Astrocyte (in vitro differentiated cells and primary cell): ENCODE data around the gene HBP1. TPM values are rescaled to one million over a fixed set of nuclear protein-coding genes. Genes with fewer than 3 reads are reported as not detected.
"Not testable (repeated sequence)": the region's sequence is repeated elsewhere in the genome, so short reads cannot be mapped to it uniquely, and the experiment has no call there.

Experiments used
- DNase-seq: peaks from one replicate; pipeline ENCODE4 v3.0.0-alpha.2; 2010; ENCODE audit warnings: low read depth
- FAIRE-seq: peaks from 2 replicates; lab custom pipeline; 2011; peaks lifted over from hg19 to GRCh38; lab: Jason Lieb, UNC
- H2AFZ ChIP-seq: 2 replicates; pipeline ENCODE4 v1.6.0; 2012; ENCODE audit warnings: low read depth, low read length, inconsistent platforms
- H3K27ac ChIP-seq: 2 replicates; pipeline ENCODE4 v1.5.1; 2011; ENCODE audit warnings: low read depth, low read length, inconsistent platforms
- H3K27me3 ChIP-seq: 2 replicates; pipeline ENCODE4 v1.6.0; 2011; ENCODE audit warnings: low read length, inconsistent platforms; ENCODE audit not compliant: insufficient read depth
- H3K36me3 ChIP-seq: 2 replicates; pipeline ENCODE4 v1.5.1; 2011; ENCODE audit warnings: low read length, inconsistent platforms; ENCODE audit not compliant: insufficient read depth
- H3K4me1 ChIP-seq: 2 replicates; pipeline ENCODE4 v1.5.1; 2011; ENCODE audit warnings: low read length, inconsistent platforms; ENCODE audit not compliant: insufficient read depth
- H3K4me2 ChIP-seq: 2 replicates; pipeline ENCODE4 v1.6.0; 2012; ENCODE audit warnings: low read length, inconsistent platforms
- H3K4me3 ChIP-seq: 2 replicates; pipeline ENCODE4 v1.5.1; 2011; ENCODE audit warnings: low read depth, mild to moderate bottlenecking, low read length, inconsistent platforms; ENCODE audit not compliant: insufficient read depth
- H3K79me2 ChIP-seq: 2 replicates; pipeline ENCODE4 v1.6.0; 2012; ENCODE audit warnings: mild to moderate bottlenecking, low read length, inconsistent platforms; ENCODE audit not compliant: insufficient read depth
- H3K9ac ChIP-seq: 2 replicates; pipeline ENCODE4 v1.6.0; 2012; ENCODE audit warnings: mild to moderate bottlenecking, low read length, inconsistent platforms
- H3K9me3 ChIP-seq: 2 replicates; pipeline ENCODE4 v1.5.1; 2012; ENCODE audit warnings: low read depth, mild to moderate bottlenecking, low read length, inconsistent platforms; ENCODE audit not compliant: insufficient read depth
- H4K20me1 ChIP-seq: 2 replicates; pipeline ENCODE4 v1.6.0; 2012; ENCODE audit warnings: low read length, inconsistent platforms; ENCODE audit not compliant: insufficient read depth
- H3K27ac Mint-ChIP-seq: one replicate; pipeline ENCODE4 v1.8.0; 2021; ENCODE audit warnings: mild to moderate bottlenecking, mixed read lengths; ENCODE audit not compliant: unreplicated experiment
- H3K27me3 Mint-ChIP-seq: one replicate; pipeline ENCODE4 v1.8.0; 2021; ENCODE audit warnings: low read depth, mixed read lengths; ENCODE audit not compliant: unreplicated experiment
- H3K36me3 Mint-ChIP-seq: one replicate; pipeline ENCODE4 v1.8.0; 2021; ENCODE audit warnings: low read depth, mixed read lengths; ENCODE audit not compliant: unreplicated experiment
- H3K4me1 Mint-ChIP-seq: one replicate; pipeline ENCODE4 v1.8.0; 2021; ENCODE audit warnings: low read depth, mixed read lengths; ENCODE audit not compliant: unreplicated experiment
- H3K4me3 Mint-ChIP-seq: one replicate; pipeline ENCODE4 v1.8.0; 2021; ENCODE audit warnings: mild to moderate bottlenecking, moderate library complexity, mixed read lengths; ENCODE audit not compliant: unreplicated experiment
- H3K9me3 Mint-ChIP-seq: one replicate; pipeline ENCODE4 v1.8.0; 2021; ENCODE audit warnings: mild to moderate bottlenecking, mixed read lengths; ENCODE audit not compliant: unreplicated experiment
- EZH2 ChIP-seq: IDR thresholded peaks from 2 replicates; pipeline ENCODE4 v1.6.1; 2012; ENCODE audit warnings: mild to moderate bottlenecking, low read length, inconsistent platforms; ENCODE audit not compliant: insufficient read depth
- total RNA-seq: library from RNA; stranded (reverse); gene quantifications from 2 replicates; pipeline ENCODE4 v1.2.1, GENCODE V29; 2021
- TF ChIP-seq, protein P1 (sequence below): IDR thresholded peaks from 2 replicates; pipeline ENCODE4 v1.5.1; 2011; ENCODE audit warnings: low read depth, mild to moderate bottlenecking, inconsistent platforms, low read length, moderate library complexity; ENCODE audit not compliant: insufficient read depth

HBP1 gene
- total RNA-seq, 1 donor from 2014 or later = 46.2 TPM

DNA sequence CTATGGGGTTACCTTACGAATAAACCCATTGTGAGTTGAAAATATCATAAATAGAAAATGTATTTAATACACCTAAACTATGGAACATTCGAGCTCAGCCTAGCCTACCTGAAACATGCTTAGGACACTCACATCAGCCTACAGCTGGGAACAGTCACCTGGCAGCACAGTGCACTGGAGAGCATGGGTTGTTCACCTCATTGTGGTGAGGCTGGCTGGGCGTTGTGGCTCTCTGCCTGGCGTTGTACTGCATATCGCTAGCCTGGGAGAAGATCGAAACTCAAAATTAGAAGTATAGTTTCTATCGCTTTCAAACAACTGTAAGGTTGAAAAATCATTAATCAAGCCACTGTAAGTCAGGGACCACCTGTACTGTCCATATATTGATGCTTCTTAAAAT, 17.3 kb upstream of the HBP1 start:
- H3K36me3 ChIP-seq = no peaks in the 10 kb centered on the region
- H3K9me3 ChIP-seq = no peaks in the 10 kb centered on the region
- Mint-ChIP-seq H3K9me3 (no peaks in the 10 kb centered on the region), H3K4me3 (no peak overlapping the region), H3K27me3 (no peaks in the 10 kb centered on the region), H3K36me3 (no peaks in the 10 kb centered on the region), H3K4me1 (peaks cover 10% of the 10 kb centered on the region), H3K27ac (no peak overlapping the region)
- no peak overlapping the region for H2AFZ ChIP-seq
- H3K79me2 ChIP-seq = no peaks in the 10 kb centered on the region
- peak overlapping the region; percentile 10 for H3K4me2 ChIP-seq
- H3K27me3 ChIP-seq = no peaks in the 10 kb centered on the region
- H3K27ac ChIP-seq = no peak overlapping the region
- H4K20me1 ChIP-seq = no peaks in the 10 kb centered on the region
- TF ChIP-seq, protein P1, sequence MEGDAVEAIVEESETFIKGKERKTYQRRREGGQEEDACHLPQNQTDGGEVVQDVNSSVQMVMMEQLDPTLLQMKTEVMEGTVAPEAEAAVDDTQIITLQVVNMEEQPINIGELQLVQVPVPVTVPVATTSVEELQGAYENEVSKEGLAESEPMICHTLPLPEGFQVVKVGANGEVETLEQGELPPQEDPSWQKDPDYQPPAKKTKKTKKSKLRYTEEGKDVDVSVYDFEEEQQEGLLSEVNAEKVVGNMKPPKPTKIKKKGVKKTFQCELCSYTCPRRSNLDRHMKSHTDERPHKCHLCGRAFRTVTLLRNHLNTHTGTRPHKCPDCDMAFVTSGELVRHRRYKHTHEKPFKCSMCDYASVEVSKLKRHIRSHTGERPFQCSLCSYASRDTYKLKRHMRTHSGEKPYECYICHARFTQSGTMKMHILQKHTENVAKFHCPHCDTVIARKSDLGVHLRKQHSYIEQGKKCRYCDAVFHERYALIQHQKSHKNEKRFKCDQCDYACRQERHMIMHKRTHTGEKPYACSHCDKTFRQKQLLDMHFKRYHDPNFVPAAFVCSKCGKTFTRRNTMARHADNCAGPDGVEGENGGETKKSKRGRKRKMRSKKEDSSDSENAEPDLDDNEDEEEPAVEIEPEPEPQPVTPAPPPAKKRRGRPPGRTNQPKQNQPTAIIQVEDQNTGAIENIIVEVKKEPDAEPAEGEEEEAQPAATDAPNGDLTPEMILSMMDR = no peak
- TF ChIP-seq EZH2 = no peak
- no peak overlapping the region for H3K9ac ChIP-seq
- FAIRE-seq (no peak), DNase-seq (no peak)
- no peak overlapping the region for H3K4me3 ChIP-seq
- H3K4me1 ChIP-seq = peaks cover 8% of the 10 kb centered on the region

- Mint-ChIP-seq H3K4me3 (no peak overlapping the region), H3K9me3 (no peaks in the 10 kb centered on the region), H3K4me1 (peaks cover 10% of the 10 kb centered on the region), H3K27ac (peak overlapping the region; percentile 8), H3K27me3 (no peaks in the 10 kb centered on the region), H3K36me3 (no peaks in the 10 kb centered on the region)
- Histone ChIP-seq H3K27me3 (no peaks in the 10 kb centered on the region), H3K36me3 (no peaks in the 10 kb centered on the region), H3K4me2 (peak overlapping the region; percentile 10), H3K4me1 (peaks cover 8% of the 10 kb centered on the region), H3K4me3 (no peak overlapping the region), H4K20me1 (no peaks in the 10 kb centered on the region), H3K9me3 (no peaks in the 10 kb centered on the region), H3K79me2 (no peaks in the 10 kb centered on the region), H3K27ac (no peak overlapping the region), H2AFZ (no peak overlapping the region), H3K9ac (no peak overlapping the region)
- FAIRE-seq (no peak), DNase-seq (peak; percentile 54)
- no peak for TF ChIP-seq EZH2
- TF ChIP-seq, protein P1 = no peak
Measured at GRCh38 chr7:107152011-107152410, 16.8 kb upstream of the HBP1 start.

DNA sequence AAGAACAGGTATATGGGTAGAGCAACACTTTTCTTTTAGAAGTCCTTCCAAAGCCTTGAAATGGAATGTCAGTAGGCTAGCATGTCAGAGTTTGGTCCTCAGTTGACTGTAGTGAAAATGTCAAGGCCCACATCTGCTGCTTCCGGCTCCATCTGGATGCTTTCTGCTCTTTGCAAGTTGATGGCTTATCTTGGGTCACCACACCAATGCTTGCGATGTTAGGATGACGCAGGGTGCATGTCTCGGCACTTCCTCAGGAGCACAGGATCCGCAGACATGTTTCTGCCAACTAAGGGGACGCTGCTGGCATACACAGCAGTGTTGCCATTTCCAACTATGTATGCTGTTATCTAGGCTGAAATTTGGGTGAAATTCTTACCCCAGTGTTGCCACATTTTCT, 14.0 kb upstream of the HBP1 start:
- H3K27me3 ChIP-seq = no peaks in the 10 kb centered on the region
- FAIRE-seq = no peak

GRCh38 chr7:107155726-107156125, 13.1 kb upstream of the HBP1 start:
- not testable (repeated sequence) for H3K9me3 ChIP-seq, H3K4me1 ChIP-seq, H3K4me3 ChIP-seq, H3K27ac Mint-ChIP-seq, H4K20me1 ChIP-seq, H3K9me3 Mint-ChIP-seq, FAIRE-seq, H3K27ac ChIP-seq, H3K79me2 ChIP-seq, H3K27me3 Mint-ChIP-seq, H3K4me1 Mint-ChIP-seq, H3K36me3 Mint-ChIP-seq, H3K4me2 ChIP-seq, H3K9ac ChIP-seq, H3K4me3 Mint-ChIP-seq, H3K27me3 ChIP-seq, H2AFZ ChIP-seq, DNase-seq, H3K36me3 ChIP-seq

More for the DNA sequence above, 14.0 kb upstream of the HBP1 start:
- H3K27me3 Mint-ChIP-seq = no peaks in the 10 kb centered on the region
- no peak overlapping the region for H3K4me3 ChIP-seq
- no peak overlapping the region for H3K27ac Mint-ChIP-seq
- H3K4me3 Mint-ChIP-seq = no peak overlapping the region
- no peak for DNase-seq
- no peaks in the 10 kb centered on the region for H3K79me2 ChIP-seq
- peaks cover 6% of the 10 kb centered on the region for H3K4me1 Mint-ChIP-seq
- no peaks in the 10 kb centered on the region for H4K20me1 ChIP-seq
- TF ChIP-seq, protein P1 = no peak
- no peak for TF ChIP-seq EZH2
- peaks cover 8% of the 10 kb centered on the region for H3K4me1 ChIP-seq
- no peaks in the 10 kb centered on the region for H3K9me3 Mint-ChIP-seq
- H3K27ac ChIP-seq = no peak overlapping the region
- H3K9me3 ChIP-seq = no peaks in the 10 kb centered on the region
- no peak overlapping the region for H2AFZ ChIP-seq
- no peaks in the 10 kb centered on the region for H3K36me3 ChIP-seq
- H3K9ac ChIP-seq = no peak overlapping the region
- H3K36me3 Mint-ChIP-seq = no peaks in the 10 kb centered on the region
- H3K4me2 ChIP-seq = no peak overlapping the region
